Measurements from ENCODE around the gene FASTKD3.

The FASTKD3 gene

GRCh38 chr5:7845557-7845956, 23.3 kb downstream of the FASTKD3 start:
- Histone ChIP-seq H3K27me3 (ENCODE audit: insufficient read depth, low read length) (no peaks in the 10 kb centered on the region), H3K36me3 (ENCODE audit: insufficient read depth, low read length) (no peaks in the 10 kb centered on the region), H3K9me2 (ENCODE audit: low read depth, low read length) (no peaks in the 10 kb centered on the region), H3K9ac (ENCODE audit: low read length) (no peak overlapping the region), H4K20me1 (ENCODE audit: insufficient read depth, low read length) (no peaks in the 10 kb centered on the region), H3K27ac (ENCODE audit: low read depth, low read length, poor library complexity, severe bottlenecking) (no peak overlapping the region), H3K4me2 (ENCODE audit: low read length) (no peak overlapping the region), H2AFZ (ENCODE audit: low read length) (no peak overlapping the region), H3K79me2 (ENCODE audit: insufficient read depth, low read length) (no peaks in the 10 kb centered on the region), H3F3A (ENCODE audit: insufficient read depth, low read length) (no peaks in the 10 kb centered on the region), H3K4me1 (ENCODE audit: insufficient read depth, low read length, severe bottlenecking) (no peaks in the 10 kb centered on the region), H3K4me3 (ENCODE audit: low read depth, low read length, poor library complexity, severe bottlenecking) (no peak overlapping the region), H3K9me3 (ENCODE audit: low read length) (no peaks in the 10 kb centered on the region)
- TF ChIP-seq EZH2 (IDR thresholded peaks at IDR 0.05; ENCODE audit: borderline replicate concordance, low read length) (no peak), CTCF (IDR thresholded peaks at IDR 0.05; ENCODE audit: low read length) (no peak)

- Histone ChIP-seq H3K4me3 (ENCODE audit: low read depth, low read length, poor library complexity, severe bottlenecking) (no peak overlapping the region), H4K20me1 (ENCODE audit: insufficient read depth, low read length) (no peaks in the 10 kb centered on the region), H3K9me3 (ENCODE audit: low read length) (no peaks in the 10 kb centered on the region), H2AFZ (ENCODE audit: low read length) (no peak overlapping the region), H3K27me3 (ENCODE audit: insufficient read depth, low read length) (no peaks in the 10 kb centered on the region), H3F3A (ENCODE audit: insufficient read depth, low read length) (no peaks in the 10 kb centered on the region), H3K9ac (ENCODE audit: low read length) (no peak overlapping the region), H3K4me1 (ENCODE audit: insufficient read depth, low read length, severe bottlenecking) (no peaks in the 10 kb centered on the region), H3K4me2 (ENCODE audit: low read length) (no peak overlapping the region), H3K27ac (ENCODE audit: low read depth, low read length, poor library complexity, severe bottlenecking) (no peak overlapping the region), H3K9me2 (ENCODE audit: low read depth, low read length) (no peaks in the 10 kb centered on the region), H3K36me3 (ENCODE audit: insufficient read depth, low read length) (no peaks in the 10 kb centered on the region), H3K79me2 (ENCODE audit: insufficient read depth, low read length) (no peaks in the 10 kb centered on the region)
- TF ChIP-seq CTCF (IDR thresholded peaks at IDR 0.05; ENCODE audit: low read length) (no peak), EZH2 (IDR thresholded peaks at IDR 0.05; ENCODE audit: borderline replicate concordance, low read length) (no peak)
These were observed 23.9 kb downstream of the FASTKD3 start for GRCh38 chr5:7844901-7845300.

DNA sequence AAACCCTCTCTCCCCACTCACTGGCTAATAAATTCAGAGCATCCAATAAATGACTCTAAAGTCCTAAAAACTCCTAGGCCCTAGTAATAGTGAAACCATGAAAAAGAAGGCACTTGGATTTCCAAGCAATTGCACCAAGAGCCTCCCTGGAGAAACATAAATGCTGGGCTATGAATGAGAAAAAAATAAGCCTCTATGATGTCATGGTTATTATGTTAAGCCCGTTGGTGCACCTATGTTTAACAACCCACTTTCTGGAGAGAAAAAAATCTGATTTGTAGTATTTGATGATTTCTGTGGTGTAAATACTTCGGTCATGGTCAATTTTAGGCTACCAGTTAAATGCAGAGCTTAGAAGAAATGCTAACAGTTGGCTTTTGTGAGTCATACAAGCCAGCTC, 26.3 kb downstream of the FASTKD3 start:
- Histone ChIP-seq H3K27me3 (ENCODE audit: insufficient read depth, low read length) (no peaks in the 10 kb centered on the region), H3F3A (ENCODE audit: insufficient read depth, low read length) (no peaks in the 10 kb centered on the region), H3K9ac (ENCODE audit: low read length) (no peak overlapping the region), H3K36me3 (ENCODE audit: insufficient read depth, low read length) (no peaks in the 10 kb centered on the region), H3K9me2 (ENCODE audit: low read depth, low read length) (no peaks in the 10 kb centered on the region), H3K9me3 (ENCODE audit: low read length) (no peaks in the 10 kb centered on the region), H3K4me2 (ENCODE audit: low read length) (no peak overlapping the region), H3K27ac (ENCODE audit: low read depth, low read length, poor library complexity, severe bottlenecking) (no peak overlapping the region), H2AFZ (ENCODE audit: low read length) (no peak overlapping the region), H3K4me1 (ENCODE audit: insufficient read depth, low read length, severe bottlenecking) (no peaks in the 10 kb centered on the region), H3K4me3 (ENCODE audit: low read depth, low read length, poor library complexity, severe bottlenecking) (no peak overlapping the region), H4K20me1 (ENCODE audit: insufficient read depth, low read length) (no peaks in the 10 kb centered on the region), H3K79me2 (ENCODE audit: insufficient read depth, low read length) (no peaks in the 10 kb centered on the region)
- TF ChIP-seq CTCF (IDR thresholded peaks at IDR 0.05; ENCODE audit: low read length): no peak
- no peak for TF ChIP-seq EZH2 (IDR thresholded peaks at IDR 0.05; ENCODE audit: borderline replicate concordance, low read length)
